NCI-H1105 treated with DMSO at 0.1 percent for 48 hours (cell line): ENCODE results near the gene TRIP13.
A peak's percentile ranks its signal among the peaks of the same experiment; 100 is the strongest.

Experiments used
- DNase-seq: peaks from one replicate; lab custom pipeline; 2025; lab: John Stamatoyannopoulos, UW

The TRIP13 gene

DNA sequence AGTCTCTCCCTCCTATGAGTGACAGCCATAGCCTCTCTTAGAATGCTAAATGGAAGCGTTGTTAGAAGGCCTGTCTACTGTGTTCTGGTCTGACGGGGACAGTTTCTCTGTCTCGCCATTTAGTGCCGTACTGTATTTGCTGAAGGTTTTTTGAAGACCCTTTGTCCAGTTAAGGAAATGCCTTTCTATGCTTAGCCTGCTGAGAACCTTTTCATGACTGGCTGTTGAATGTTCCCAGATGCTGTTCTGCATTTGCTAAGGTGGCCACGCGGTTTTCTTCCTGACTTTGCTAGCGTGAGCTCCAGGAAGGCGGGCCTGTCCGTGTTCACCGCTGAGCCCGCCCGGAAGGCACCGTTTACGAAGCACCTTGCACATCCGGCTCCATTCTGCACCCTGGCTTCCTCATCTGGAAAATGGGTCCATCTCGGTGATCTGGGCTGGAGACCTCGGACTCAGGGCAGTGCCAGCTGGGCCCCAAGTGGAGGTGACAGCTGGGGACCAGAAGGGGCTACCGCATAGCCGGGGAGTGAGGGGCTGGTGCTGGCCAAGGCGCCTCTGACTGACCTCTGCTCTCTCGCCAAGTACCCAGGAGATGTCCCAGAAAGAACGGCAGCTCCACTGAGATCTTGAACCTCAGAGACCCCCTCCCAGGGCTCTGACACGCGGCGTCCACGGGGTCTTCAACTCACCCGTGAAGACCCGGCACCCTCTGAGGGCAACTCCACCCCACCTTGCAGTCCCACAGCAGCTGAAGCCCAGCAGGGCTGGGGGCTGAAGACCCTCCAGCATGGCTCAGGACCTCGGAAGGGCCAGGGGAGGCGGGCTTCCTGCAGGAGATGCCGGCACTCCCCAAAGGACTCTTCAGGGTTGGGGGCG is 63.4 kb downstream of the TRIP13 start:
- no peak for DNase-seq

DNA sequence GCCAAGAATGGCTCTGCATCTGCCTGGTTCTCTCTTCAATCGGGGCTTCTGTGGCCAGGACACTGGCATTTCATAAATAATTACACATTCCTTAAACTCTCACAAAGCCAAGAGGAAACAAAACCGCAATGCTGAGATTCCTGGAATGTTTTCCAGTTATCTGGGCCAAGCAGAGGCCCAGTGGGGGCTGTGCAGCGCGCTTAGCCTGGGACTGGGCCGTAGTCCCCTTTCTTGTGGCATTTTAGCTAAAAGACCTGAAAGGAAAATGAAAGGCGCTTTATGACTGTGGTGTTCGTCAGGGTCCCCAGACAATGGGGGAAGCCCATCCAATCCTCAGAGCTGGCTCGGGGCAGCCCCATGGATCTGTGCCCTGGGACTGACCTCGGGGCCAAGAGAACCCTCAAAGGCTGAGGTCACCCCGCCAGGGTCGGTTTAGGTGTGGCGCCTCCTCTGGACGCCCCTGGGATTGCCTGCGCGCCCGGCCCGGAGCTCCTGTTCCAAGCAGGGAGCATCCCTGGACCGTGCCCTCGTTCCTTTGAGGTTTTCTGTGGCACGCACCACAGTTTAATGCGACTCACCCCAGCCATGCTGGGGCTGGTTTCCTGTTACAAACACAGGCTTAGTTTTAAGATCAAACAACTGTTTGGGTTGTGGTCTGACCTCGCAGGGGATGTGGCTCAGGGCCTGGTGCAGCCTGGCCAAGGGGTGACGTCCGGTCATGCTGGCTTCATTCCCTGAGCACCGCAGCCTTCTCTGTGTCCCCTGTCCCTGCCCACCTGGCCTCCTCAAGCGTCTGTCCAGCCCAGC is 64.5 kb downstream of the TRIP13 start:
- DNase-seq: no peak

DNA sequence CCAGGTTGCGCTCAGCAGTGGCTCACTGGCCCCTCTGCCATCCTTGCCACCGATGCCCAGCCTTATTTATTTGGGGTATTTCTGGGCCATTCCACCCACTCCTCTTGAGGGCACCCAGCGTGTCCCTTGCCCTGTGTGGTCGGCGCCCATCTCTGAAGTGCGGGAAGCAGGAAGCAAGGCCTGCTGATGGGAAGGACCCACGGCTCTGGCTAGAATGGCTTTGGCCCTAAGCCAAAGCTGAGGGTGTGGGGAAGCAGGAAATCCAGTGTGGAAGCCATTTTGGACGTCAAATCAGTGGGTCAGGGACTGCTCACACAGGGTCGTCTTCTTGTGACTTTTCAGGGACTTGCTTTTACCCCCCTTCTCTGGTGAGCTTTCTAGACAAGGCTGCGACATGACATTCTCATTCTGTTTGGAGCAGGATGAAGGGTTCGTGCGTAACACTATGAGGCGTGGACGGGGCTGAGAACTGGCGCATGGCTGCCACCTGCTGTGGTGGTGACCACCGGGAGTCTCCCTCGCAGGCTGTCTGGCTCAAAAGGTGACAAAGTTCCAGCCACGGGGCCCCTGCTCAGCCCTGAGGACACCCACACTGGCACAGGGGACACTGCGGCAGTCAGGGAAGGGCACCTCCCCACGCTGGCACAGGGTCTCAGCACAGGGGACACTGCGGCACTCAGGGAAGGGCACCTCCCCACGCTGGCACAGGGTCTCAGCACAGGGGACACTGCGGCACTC is 65.2 kb downstream of the TRIP13 start:
- no peak for DNase-seq

DNA sequence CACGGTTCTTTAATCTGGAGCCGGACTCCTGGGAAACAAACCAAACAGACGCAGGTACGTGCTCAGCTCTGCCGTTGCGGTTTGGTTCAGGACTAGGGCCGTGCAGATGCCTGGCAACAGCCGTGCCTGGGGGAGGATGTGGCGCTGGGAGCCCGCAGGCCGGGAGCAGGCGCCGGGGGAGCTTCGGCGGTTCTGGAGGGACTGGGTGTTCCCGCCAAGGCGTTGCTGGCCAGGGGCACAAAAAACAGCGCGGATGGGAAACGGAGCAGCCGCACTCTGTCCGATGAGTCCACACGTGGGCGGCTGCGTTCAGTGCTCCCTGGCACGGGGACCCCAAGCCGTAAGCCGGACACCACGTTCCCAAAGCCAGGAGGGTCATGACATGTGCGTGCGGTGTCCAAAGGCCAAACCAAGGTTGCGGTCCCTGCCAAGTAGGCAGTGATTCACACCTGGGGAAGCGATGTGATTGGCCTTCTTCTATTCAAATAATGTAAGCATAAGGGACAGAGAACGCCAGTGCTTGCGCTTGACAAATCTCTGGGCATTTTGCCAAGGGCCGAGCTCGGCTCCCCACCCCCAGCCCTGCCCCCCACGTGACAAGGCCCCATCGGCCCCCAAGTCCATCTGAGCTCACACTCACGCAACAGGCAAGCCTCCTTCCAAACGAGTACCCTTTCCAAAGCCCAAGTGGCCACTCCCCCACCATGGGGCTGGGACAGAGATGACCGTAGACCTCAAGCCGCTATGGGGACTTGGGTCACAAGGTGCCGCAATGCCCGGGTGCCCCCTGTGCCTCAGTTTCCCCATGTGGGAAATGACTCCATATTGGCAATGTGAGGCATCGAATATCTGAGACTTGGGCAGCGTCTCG is 66.3 kb downstream of the TRIP13 start:
- peak; percentile 34 for DNase-seq

DNA sequence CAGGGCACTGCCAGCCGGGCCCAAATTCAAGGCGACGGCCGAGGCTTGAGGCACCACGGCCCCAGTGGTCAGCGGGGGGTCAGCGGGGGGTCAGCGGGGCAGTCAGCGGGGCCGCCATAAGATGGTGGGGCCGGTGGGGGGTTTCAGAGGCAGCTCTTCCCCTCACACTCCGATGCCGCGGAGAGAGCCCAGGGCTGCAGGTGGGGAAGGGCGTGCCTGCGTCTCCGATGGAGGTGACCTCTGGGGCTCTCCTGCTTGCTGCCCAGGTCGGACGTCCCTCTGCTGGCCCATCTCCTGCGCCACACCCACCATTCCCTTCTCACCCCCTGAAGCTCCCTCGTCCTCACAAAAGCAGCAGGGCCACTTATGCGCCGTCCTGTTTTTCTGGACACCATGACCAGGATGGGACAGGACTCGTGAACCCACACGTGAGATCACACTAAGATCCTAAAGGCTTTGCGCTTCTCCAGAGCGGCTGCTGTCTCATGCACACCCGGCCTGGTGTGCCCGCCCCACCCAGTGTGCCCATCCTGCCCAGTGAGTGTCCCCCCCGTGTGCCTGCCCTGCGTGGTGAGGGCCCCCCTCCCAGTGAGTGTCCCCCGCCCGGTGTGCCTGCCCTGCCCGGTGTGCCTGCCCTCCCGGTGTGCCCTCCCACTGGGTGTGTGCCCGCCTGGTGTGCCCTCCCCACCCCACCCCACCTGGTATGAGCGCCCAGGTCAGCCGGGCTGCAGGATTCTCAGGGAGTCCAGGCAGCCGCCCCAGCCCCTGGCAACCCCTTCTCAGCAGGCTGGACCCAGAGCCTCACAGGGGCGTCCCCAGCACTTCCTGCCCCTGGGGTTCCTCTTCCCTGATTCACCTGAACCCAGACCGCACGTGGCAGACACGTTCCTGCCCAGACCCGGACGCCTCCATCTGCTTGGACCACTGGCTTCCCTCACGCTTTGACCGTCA is 67.2 kb downstream of the TRIP13 start:
- no peak for DNase-seq

DNA sequence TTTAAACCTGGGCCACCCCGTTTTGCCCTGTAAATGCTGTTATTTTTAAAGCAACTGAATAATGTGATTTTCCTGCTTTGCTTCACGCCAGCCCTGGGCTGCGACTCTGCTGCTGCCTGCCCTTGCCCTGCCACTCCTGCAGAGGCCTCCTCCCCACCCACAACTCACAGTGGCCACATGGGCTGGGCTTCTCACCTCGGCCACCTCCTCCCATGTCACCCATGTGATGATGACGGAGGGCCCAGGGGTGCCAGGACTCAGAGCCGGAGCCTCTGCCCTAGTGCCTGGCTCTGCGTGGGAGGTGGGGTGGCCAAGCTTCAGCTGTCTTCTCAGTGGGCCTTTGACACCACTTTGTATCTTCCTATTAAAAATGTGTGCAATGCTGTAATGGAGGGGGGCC is 67.9 kb downstream of the TRIP13 start:
- DNase-seq: no peak

DNA sequence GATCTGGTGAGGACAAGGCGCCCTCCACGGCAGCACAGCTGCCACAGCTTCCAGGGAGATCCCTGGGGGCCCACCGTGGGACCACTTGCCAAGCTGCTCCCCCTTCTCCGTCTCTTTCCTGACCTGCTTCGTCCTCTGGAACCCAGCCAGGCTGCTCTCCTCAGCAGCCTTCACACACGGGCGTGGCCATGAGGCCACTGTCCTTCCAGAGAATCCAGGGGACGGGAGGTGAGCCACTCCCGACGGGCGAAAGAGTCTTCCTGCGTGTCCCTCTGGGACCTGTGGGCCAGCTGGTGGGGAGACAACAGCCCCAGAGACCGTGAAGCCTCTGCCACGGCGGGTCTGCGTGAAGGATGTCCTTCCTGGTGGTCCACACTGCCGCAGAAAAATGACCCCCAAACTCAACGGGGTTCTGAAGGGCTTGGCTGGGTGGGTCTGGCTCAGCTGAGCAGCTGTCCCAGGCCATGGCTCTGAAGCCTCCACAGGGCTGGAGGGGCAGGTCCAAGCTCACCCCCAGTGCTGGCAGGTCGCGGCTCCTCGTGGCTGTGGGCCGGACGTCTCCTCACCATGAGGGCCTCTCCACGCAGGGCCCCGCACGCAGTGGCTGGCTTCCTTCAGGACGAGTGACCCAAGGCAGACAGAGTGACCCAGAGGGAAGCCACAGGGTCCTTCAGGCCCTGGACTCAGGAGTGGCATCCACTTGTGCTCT is 68.5 kb downstream of the TRIP13 start:
- DNase-seq: no peak

DNA sequence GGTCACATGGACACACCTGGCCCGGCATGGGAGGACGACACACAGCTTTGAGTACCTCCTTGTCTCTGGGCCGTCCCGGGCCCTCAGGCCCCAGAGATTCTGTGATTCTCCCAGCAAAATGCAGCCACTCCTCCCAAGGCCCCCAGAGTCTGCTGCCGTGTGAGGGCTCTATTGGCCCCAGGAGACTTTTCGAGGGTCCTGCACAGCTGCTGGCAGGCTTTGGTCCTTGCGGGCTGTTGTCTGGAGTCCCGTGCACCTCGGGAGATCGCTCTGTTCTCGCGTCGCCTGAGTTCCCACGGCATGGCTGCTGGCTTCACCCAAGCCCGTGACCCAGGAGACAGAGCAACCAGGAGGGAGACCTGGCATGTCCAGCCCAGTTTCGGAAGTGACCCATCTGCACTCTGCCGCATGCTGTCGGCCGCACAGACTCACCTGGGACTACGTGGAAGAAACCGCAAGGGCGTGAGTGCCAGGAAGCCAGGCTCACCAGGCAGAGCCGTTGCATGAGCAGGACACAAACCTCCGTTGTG is 69.1 kb downstream of the TRIP13 start:
- DNase-seq: no peak

DNA sequence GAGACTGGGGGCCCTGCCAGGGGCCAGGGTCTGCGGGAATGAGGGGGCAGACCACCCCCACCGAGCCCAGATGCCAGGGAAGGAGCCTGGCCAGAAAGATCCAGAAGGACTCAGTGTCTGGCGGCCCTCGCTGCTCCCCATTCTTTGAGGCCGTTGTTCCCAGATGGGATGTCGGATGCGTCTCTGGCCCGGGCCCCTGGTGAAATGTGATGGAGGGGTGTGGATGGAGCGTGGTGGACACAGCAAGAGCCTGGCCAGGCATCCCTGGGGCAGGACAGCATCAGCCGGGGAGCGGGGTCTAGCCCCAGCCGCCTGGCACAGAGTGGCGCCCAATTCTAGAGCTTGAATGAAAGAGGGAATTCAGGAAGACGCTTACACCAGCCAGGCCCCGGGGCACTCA is 69.7 kb downstream of the TRIP13 start:
- no peak for DNase-seq

DNA sequence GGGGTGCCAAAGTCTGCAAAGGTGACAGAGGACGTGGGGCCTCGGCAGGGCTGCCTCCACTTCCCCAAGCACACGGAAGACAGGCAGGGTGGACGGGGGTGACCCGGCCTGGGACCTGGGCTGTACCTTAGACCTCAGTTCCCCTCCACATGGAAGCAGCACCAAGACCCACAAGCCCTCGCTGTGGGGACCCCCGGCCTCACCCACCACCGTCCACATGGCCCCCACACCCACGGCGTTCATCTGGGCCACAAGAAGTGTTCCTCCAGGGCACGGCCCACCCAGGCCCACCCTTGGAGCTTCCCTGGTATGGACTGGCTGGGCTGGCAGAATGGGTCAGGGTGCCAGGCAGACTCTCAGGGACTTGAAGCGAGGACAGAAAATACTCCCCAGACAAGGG is 70.1 kb downstream of the TRIP13 start:
- no peak for DNase-seq

DNA sequence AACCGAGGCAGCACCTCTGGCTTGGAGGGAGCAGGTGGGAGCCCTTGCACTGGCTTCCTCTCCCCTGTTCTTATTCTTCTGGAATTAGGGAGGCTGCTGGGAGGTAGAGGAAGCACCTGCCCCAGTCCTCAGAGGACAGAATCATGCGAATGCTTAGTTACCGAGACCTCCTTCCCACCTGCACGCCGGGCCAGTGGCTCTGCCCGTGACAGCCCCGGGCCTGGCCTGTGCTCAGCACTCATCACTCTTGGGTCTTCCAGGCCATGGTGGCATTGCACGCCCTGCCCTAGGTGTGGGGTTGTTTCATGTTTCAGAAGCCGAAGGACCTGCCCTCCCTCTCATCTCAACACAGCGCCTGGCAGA is 70.6 kb downstream of the TRIP13 start:
- DNase-seq: no peak

DNA sequence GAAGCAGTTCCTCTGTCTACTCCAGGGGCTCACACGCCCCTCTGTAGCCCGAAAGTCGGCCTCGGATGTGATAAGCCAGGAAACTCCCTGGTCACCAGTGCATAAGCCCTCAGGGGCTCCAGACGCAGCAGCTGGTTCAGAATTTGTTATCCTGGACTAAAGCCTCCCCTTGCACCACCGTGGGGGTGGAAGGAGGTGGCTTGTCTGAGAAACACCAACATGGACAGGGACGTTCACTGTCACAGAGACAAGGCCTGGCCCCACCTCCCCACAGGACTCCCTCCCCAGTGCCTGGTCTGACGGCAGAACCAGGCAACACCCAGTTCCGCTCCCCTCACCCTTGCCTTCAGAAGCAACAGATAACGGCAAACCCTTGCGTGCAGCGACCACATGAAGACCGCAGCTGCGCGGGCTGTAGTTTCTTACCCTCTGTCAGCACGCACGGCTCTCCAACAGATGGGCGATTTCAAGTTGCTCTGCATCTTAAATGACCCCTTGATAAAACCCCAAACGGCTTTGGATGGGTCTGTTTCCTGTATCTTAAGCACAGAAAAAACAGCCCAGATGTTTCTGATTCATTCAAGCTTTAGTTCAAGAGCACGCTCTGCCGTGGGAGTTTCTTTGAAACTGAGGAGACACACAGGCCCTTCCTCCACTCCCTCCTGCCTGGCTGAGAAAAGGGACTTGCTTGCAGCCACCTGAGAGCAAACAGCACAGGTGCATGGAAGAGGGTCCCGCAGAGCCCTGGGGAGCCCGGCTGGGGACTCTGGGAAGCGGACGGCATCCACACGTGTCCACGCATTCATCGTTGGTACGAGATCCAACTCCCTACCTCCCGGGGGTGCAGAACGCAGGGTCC is 71.2 kb downstream of the TRIP13 start:
- no peak for DNase-seq

DNA sequence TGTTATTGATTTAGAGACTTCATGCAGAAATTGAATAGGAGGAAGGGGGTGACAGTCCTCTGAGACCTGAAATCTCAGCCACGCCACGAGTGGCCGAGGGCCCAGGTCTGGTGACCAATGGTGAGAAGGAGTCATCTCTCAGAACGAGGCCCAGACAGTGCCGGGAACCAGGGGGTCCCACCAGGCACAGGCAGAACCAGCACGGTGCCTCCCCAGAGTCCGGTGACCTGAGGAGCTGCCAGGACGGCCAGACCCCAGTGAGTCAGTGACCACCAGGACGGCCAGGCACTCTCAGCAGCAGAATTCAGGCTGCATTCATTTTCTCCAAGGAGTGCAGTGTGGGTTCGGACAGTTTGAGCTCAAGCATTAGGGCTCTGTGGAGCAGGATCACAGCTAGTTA is 72.1 kb downstream of the TRIP13 start:
- DNase-seq: no peak

DNA sequence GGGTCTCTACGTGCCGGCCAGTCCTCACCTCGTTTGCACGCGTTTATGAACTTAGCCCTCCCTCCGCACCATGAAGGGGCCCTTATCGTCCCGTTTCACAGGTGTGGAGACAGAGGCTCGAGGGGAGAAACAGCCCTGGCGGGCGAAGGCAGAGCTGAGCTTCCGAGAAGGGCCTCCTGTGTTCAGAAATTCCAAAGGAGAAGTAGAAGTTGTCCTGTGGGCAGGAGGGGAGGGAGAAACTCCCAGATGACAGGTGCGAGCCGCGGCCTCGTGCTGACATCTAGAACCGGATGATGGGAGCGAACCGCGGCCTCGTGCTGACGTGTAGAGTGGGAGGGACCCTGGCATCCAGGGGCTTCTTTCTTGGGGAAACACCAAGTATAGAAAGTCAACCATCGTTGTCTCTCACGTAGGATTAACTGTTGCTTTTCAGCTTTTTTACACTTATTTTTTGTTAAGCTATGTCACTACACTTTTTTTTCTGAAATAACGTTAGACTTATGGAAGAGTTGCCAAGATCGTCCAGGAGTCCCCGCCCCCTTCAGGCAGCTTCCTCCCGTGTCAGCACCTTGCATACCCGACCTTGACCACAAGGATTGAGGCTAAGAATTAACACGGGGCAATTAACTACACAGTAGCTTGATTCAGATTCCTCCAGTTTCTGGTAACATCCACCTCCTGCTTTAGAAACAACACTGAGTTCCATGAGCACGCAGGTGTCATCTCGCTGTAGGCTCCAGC is 73.1 kb downstream of the TRIP13 start:
- no peak for DNase-seq

DNA sequence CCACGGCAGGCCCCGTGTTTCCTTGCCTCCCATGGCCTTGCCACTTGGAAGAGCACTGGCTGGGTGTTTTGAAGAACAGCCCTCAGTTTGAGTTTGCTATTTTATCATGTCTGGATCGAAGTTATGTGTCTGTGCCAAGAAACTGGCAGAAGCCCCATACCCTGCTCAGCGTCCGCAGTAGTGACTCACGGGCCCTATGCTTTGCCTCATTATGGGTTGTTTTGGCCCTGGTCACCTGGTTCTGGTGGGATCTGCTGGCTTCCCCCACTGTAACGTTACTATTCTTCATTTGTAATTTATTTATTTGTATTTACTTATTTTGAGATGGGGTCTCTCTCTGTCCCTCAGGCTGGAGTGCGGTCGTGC is 73.6 kb downstream of the TRIP13 start:
- no peak for DNase-seq

DNA sequence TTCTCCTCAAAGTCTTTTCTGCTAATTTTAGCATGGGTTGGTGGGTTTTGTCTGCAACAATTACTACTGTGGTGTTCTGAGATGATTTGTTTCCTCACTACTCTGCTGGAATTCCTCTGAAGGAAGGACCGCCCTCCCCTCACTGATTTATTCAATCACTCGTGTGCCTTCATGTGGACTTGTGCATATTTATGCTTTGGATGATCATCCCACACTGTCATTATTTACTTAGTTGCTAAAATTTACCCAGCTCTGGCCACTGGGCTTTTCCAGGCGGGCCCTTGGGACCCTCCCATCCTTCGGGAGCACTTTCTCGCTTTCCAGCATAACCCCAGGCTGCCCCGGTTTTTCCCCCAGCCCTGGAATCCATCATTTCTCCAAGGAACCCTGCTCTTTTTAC is 74.3 kb downstream of the TRIP13 start:
- DNase-seq: no peak
